ENCODE results near the gene CDYL. TPM values are rescaled to one million over a fixed set of nuclear protein-coding genes. Genes with fewer than 3 reads are reported as not detected.
A peak's percentile ranks its signal among the peaks of the same experiment; 100 is the strongest.

CDYL gene
- total and polyA plus RNA-seq, 11 donors = 4.3 to 45.2 (median 30.6) TPM

GRCh38 chr6:4950836-4951533 is 174.8 kb downstream of the CDYL start:
- TF ChIP-seq POLR2A (IDR thresholded peaks at IDR 0.05) (no peak), CTCF (IDR thresholded peaks at IDR 0.05) (no peak)
- WGBS, 4 donors = 87 to 95% (median 92%) methylated on average over 14 of the region's 14 CpGs
- no peak overlapping the region for H3K4me3 ChIP-seq
- H3K4me1 ChIP-seq = no peaks in the 10 kb centered on the region
- H3K36me3 ChIP-seq = peaks cover 0 to 70% (median 51%) of the 10 kb centered on the region in 9 donors
- H3K9me3 ChIP-seq = no peaks in the 10 kb centered on the region
- intact Hi-C loops (cut with DNase I) = no loop called here
- DNase-seq (no peak), ATAC-seq (no peak)
- H3K27me3 ChIP-seq = no peaks in the 10 kb centered on the region
- no peak overlapping the region for H3K27ac ChIP-seq

GRCh38 chr6:4953440-4953839 is 177.2 kb downstream of the CDYL start:
- intact Hi-C loops (cut with DNase I) = no loop called here
- H3K4me1 ChIP-seq = no peaks in the 10 kb centered on the region
- ATAC-seq (no peak), DNase-seq (no peak)
- H3K4me3 ChIP-seq = no peak overlapping the region
- H3K9me3 ChIP-seq = no peaks in the 10 kb centered on the region
- 95 to 97% (median 96%) methylated on average over 12 of the region's 12 CpGs for WGBS, 4 donors
- no peak overlapping the region for H3K27ac ChIP-seq
- H3K36me3 ChIP-seq = peaks cover 0 to 68% (median 47%) of the 10 kb centered on the region in 9 donors
- no peaks in the 10 kb centered on the region for H3K27me3 ChIP-seq
- TF ChIP-seq POLR2A (IDR thresholded peaks at IDR 0.05) (no peak), CTCF (IDR thresholded peaks at IDR 0.05) (no peak)

- no peaks in the 10 kb centered on the region for H3K4me1 ChIP-seq
- intact Hi-C loops (cut with DNase I) = no loop called here
- H3K36me3 ChIP-seq = peaks cover 0 to 44% (median 40%) of the 10 kb centered on the region in 9 donors
- DNase-seq (no peak), ATAC-seq (no peak)
- TF ChIP-seq CTCF (IDR thresholded peaks at IDR 0.05) (no peak), POLR2A (IDR thresholded peaks at IDR 0.05) (no peak)
- H3K4me3 ChIP-seq = no peak overlapping the region
- H3K27ac ChIP-seq = no peak overlapping the region
- 80 to 90% (median 86%) methylated on average over 5 of the region's 5 CpGs for WGBS, 4 donors
- no peaks in the 10 kb centered on the region for H3K27me3 ChIP-seq
- H3K9me3 ChIP-seq = no peaks in the 10 kb centered on the region
These were observed 180.4 kb downstream of the CDYL start for GRCh38 chr6:4956625-4957024.

- Histone ChIP-seq H3K4me1 (no peaks in the 10 kb centered on the region), H3K27me3 (no peaks in the 10 kb centered on the region), H3K36me3 (peaks cover 0 to 38% (median 29%) of the 10 kb centered on the region in 9 donors), H3K9me3 (no peaks in the 10 kb centered on the region), H3K27ac (no peak overlapping the region), H3K4me3 (no peak overlapping the region)
- intact Hi-C loops (cut with DNase I) = no loop called here
- TF ChIP-seq POLR2A (IDR thresholded peaks at IDR 0.05) (no peak), CTCF (IDR thresholded peaks at IDR 0.05) (peak in 8 of 12 donors; percentile 5 to 42 (median 26))
- DNase-seq = no peak
- ATAC-seq = peak; percentile 37 to 68 (median 54)
- 58 to 66% (median 65%) methylated on average over 9 of the region's 9 CpGs for WGBS, 4 donors
These were observed 181.5 kb downstream of the CDYL start for GRCh38 chr6:4957521-4958231.

All from heart left ventricle (tissue), 16 donors.